GM21515 (cell line): ENCODE measurements around the gene TPRG1L.
"Not testable (repeated sequence)": the region's sequence is repeated elsewhere in the genome, so short reads cannot be mapped to it uniquely, and the experiment has no call there.

ENCODE experiments used
- ATAC-seq: cut with Tn5 transposase; IDR thresholded peaks from one replicate; pipeline ENCODE4 v1.9.1; 2021; ENCODE audit not compliant: unreplicated experiment

The TPRG1L gene

DNA sequence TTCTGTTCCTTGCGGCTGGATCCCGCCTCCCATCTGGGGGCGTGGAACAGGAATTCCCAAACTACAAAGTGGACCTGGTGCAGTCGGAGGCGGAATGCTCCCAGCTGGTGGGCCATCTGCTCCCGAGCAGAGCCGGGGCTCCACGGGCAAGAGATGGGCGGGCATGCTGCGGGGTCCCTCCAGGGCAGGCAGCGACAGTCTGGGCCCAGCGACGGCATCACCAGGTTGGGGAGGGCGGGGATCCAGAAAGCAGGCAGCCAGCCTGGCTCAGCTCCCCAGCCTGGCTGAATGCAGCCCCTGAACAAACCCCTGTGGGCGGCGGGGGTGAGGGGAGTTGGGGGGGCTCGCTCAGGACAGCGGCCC lies 17.1 kb upstream of the TPRG1L start:
- no peak for ATAC-seq

DNA sequence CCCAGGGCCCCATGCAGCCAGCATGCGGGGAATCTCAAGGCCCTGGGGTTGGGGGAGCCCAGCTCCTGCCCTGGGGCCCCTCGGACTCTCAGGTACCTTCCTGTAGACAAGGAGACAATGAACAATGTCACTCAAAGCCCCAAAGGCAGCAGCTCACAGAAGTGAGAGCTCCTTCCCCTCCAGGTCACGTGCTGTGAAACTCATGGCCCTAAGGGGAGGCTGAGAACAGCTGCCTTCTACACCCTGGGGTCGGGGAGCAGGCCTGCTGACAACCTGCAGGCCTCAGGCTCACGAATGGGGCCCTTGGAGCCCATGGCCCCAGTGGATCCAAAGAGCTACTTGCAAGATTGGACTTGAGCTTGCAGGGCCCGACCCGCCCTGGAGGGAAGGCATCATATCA lies 16.7 kb upstream of the TPRG1L start:
- ATAC-seq, result no peak

DNA sequence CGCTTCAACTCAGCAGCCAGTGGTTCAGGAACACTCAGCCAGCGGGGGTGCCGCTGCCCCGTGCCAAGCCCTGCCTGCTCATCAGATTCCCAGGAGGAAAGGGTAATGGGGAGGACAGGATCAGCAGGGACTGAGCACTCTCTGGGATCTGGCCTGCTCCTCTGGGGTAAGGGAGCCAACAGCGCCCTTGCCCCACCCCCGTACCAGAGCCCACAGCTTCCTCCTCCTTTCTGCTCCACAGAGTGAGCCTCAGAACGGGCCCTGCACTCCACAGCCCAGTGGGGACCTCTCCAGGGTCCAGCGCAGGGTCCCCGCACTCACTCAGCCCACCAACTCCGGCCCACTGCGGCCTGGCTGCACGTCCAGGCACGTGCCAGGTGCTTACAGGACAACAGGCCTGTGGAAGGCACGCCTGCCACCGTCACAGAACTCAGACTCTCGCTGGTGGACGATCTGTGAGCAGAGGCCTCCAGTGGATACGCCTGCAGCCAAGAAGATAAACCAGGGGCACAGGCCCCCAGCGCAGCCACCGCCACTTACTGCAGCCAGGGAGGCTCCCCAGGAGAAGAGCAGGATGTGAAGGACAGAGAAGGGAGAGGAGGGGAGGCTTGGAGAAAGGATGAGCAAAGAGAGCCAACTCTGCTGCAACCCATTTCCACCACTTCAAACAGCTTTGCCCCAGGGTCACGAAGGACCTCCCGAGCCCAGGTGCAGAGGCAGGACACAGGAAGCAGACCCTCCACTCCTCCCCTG lies 15.6 kb upstream of the TPRG1L start:
- no peak for ATAC-seq

DNA sequence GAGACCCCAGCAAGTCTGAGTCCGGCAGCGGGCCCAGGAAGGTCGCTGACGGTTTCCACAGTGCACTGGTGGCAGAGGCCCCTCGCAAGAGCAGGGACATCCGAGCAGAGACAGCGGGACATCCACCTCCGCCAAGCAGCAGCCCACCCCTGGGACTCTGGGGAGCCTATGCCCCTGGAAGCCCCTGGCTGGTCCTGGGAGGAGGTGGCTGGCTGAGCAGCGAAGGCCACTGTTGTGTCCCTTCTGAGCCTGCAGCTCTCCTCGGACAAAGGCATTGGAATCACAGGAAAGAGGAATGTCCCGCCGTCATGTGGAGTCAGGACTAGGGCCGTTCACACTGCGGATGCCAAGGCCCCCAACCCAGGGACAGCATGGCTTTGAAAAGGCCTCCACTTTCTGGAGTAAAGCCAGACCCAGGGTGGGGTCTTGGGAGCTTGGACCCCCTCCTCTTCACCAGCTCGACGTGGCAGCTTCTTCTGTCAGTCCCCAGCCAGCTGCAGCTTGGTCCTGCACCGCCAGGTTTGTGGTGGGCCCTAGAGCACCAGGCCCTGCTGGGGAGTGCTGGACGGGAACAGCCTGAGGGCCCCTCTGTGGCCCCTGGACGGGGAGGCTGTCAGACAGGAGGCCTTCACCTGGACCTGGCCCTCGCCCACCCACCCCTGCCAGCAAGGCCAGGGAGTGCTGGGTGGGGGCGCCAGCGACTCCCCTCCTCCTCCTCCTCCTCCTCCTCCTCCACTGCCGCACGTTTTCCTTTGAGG lies 14.9 kb upstream of the TPRG1L start:
- ATAC-seq, result no peak

DNA sequence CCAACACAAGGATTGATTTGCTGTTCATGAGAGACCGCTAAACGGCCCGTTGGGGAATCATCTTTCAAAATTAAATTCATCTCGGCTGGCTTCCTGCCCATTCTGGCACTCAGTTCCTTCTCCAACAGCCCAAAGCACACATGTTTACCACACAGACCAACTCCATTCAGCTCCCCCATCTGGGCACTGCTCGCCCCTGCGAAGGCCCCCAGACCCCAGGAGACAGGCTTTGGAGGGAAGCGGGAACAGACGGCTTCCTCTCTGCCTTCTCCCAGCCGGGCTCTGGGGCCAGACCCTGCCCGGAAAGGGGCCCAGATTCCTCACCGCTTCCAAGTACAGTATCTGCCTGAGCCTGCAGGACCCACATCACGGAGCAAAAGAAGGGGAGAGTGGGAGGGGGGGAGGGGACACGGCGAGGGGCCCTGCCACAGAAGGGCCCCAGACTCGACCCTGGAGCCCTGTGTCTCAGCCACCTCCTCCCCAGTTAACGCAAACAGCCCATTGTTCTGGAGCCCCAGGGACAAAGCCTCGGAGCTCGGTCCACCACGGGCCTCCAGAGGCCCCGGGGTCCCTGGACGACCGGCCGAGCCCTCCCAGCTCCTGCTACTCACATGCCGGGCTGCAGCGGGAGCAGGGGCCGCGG lies 14.2 kb upstream of the TPRG1L start:
- ATAC-seq, result no peak

DNA sequence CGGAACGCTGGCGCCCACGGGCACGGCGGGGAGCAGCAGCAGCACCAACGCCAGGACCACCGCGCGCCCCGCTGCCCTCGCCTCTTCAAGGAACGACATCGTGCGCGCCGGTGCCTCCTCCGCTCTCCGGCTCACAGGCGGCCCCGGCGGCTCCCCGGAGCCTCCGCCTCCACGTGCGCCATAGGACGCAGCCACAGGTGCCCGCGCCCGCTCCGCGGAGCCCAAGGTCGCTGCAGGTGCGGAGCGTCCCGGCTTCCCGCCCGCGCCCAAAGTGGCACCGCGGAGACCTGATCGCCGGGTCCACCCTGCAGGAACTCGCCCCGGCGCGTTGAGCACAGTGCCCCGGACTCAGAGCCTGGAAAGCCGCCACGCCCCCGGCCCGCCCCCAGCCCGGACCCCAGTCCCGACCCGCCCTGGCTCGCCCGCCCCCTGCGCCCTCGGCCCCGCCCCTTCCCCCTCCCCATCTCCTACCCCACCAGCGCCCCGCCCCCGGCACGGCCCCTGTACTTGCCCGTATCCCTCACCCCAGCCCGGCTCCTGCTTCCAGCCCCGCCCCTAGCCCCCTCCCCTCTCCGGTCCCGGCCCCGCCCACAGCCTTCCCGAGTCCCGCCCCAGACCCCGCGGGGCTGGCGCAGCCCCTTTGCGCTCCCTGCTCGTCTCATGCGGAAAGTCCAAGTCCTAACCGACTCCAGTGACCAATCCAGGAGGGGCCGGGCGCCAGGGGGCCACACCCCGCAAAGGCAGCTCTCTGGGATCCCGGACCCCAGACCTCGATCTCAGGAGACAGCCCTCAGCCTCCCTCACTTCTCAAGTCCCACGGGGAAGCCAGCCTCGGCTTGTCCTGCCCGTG lies 13.4 kb upstream of the TPRG1L start, which contains the start of gene MEGF6:
MEGF6 (minus strand) TSS at position 339 of the 850 bp plus-strand sequence; CDS start at position 99, 240 bp downstream.
- no peak for ATAC-seq

DNA sequence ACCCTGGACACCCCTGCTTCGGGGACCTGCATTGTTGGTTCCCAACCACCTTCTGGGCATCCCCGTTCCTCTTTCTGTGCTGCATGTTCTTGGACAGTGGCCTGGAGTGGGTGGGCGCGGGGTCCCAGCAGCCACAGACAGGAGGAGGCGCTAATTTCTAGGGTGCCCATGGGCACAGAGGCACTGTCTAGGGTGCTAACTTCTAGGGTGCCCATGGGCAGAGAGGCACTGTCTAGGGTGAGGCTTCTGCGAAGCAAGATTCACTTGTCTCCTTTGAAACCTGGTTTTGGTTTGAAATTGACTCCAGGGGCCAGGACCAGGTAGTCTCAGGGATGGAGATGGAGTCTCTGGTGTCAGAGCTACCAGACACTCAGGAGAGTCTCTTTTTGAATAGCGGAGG lies 12.7 kb upstream of the TPRG1L start:
- no peak for ATAC-seq

DNA sequence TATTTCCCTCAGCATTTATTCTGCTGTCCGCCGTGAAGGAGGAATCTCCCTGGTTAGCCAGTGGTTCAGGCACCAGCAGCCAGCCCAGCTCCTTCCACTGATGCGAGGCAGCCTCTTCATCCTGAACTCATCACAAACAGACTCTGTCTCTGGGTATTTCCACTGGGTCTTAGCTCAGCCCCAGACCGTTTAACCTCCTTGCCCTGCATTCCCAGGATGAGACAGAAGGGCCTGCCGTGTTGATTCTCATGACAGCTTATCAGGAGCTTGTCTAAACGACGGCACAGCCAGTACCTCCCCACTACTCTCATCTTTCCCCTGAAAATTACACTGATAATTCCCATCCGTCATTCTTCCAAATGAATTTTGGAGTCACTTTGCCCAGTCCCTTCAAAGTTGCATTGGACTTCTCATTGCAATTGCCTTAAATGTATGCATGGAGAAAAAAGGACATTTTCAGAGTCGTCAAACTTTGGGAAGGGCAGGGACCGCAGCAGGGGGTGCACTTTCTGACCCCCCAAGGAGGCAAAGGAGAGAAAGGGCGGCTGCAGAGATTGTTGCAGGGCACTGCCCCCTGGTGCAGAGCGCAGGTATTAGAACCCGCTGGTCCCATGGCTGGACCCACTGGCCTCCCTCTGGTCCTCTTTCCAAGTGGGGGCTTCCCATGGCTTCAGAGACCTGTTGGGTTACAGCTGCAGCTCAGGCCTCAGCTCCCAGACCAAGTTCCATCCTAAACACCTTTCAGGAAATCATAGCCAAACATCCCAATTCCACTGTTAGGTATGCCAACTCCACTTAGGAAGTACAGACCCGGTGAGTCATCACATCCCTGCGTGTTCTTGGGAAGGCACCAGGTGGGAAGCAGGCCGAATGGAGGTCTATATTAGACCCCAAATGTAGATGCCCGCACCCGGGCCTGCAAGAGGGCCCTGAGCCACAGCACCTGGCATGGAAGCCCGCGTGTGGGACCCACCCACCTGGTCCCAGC lies 9.8 kb upstream of the TPRG1L start:
- no peak for ATAC-seq

DNA sequence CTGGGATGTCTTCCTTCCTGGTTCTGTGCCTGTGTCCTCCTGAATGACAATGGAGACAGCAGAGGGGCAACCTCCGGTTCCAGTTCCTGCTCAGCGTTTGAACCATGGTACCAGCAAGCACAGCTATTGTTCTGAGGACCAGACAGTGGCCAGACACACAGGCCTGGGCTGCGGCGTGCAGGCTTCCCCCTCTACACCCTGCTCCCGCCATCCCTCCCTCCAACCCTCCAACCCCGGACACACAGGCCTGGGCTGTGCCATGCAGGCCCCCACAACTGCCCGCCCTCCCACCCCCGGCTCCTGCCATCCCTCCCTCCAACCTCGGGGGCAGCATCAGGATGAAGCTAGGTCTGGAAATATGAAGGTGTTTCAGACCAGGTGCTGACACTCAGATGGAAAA lies 8.0 kb upstream of the TPRG1L start:
- no peak for ATAC-seq

DNA sequence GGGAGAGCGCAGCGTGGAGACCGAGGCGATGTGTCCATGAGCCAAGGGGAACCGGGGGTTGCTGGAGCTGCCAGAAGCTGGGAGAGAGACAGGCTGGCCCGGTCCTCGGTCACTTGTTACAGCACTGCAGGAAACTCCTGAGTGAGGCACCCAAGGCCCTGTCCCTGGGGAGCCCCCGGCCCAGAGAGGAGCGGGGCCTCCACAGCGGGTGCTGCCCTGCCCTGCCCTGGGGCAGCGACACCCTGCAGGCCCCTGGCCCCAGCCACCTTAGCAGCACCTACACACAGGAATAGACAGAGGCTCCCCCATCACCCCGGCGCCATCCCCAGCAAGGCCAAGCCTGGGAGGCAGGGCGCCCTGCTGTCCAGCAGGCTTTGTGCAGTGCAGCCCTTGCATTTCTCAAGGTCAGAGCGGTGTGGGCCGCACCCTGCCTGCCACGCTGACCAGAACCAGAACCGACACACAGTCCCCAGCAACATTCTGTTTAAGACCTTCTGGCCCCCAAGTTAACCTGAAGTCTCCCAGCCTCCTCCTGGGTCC lies 6.9 kb upstream of the TPRG1L start:
- no peak for ATAC-seq

DNA sequence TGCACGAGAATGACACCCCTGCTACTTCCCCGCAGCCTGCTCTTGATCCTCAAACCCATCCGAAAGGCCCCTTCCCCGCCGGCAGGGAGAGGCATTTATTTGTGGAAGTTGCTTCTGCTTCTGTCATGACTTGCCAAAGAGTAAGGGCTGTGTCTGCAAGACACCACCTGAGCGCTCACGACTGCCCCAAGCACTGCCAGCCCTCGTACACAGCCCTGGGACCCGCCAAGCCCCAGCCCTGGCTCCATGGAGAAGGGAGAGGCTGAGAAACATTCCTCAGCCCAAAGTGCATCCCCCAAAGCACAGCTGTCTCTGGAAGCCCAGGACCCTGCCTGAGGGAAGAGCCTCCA lies 6.3 kb upstream of the TPRG1L start:
- no peak for ATAC-seq

DNA sequence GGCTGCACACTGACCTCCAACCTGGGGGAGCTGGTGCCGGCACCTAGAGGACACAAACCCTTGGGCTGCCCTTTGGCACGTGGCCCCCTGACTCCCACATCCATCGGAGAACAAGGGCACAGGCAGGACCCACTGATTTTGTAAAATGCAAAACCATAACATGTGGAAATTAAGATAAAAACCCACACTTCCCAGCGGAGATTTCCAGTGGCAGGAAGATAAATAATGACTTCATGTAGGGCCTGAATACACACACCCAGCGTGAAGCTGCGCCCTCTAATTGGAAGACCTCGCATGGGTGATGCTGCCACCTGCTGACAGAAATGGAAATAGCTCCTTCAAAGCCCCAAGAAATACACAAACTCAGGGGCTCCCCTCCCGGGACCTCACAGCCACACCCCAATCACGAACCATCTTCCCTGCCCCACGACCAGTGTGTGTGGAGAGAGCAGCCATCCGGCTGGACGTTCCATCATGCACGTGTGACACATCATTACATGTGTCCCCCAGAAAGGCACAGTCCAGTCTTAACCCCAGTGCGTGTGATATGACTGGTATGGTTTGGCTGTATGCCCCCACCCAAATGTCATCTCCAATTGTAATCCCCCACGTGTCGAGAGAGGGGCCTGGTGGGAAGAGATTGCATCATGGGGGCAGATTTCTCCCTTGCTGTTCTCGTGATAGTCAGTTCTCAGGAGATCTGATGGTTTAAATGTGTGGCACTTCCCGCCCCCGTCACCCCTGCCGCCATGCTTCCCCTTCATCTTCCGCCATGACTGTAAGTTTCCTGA lies 5.7 kb upstream of the TPRG1L start:
- no peak for ATAC-seq

DNA sequence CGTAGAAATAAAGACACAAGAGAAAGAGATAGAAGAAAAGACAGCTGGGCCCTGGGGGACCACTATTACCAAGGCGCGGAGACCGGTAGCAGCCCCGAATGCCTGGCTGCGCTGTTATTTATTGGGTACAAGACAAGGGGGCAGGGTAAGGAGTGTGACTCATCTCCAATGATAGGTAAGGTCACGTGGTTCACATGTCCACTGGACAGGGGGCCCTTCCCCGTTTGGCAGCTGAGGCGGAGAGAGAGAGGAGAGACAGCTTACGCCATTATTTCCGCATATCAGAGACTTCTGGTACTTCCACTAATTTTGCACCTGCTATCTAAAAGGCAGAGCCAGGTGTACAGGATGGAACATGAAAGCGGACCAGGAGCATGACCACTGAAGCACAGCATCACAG lies 4.1 kb upstream of the TPRG1L start:
- no peak for ATAC-seq

DNA sequence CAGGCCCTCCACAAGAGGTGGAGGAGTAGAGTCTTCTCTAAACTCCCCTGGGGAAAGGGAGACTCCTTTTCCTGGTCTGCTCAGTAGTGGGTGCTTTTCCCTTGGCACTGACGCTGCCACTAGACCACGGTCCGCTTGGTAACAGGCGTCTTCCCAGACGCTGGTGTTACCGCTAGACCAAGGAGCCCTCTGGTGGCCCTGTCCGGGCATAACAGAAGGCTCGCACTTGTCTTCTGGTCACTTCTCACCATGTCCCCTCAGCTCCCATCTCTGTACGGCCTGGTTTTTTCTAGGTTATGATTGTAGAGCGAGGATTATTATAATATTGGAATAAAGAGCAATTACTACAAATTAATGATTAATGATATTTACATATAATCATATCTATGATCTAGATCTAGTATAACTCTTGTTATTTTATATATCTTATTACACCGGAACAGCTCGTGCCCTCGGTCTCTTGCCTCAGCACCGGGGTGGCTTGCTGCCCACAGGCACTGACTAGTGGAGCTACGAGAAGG lies 3.6 kb upstream of the TPRG1L start:
- not testable (repeated sequence) for ATAC-seq

DNA sequence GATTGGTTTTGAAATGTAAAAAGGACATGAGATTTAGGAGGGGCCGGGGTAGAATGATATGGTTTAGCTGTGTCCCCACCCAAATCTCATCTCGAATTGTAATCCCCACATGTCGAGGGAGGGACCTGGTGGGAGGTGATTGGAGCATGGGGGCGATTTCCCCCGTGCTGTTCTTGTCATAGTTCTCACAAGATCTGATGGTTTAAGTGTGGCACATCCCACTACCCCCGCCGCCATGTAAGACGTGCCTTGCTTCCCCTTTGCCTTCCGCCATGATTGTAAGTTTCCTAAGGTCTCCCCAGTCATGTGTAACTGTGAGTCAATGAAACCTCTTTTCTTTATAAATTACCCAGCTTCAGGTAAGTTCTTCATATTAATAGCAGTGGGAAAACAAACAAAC lies 2.7 kb upstream of the TPRG1L start:
- not testable (repeated sequence) for ATAC-seq

DNA sequence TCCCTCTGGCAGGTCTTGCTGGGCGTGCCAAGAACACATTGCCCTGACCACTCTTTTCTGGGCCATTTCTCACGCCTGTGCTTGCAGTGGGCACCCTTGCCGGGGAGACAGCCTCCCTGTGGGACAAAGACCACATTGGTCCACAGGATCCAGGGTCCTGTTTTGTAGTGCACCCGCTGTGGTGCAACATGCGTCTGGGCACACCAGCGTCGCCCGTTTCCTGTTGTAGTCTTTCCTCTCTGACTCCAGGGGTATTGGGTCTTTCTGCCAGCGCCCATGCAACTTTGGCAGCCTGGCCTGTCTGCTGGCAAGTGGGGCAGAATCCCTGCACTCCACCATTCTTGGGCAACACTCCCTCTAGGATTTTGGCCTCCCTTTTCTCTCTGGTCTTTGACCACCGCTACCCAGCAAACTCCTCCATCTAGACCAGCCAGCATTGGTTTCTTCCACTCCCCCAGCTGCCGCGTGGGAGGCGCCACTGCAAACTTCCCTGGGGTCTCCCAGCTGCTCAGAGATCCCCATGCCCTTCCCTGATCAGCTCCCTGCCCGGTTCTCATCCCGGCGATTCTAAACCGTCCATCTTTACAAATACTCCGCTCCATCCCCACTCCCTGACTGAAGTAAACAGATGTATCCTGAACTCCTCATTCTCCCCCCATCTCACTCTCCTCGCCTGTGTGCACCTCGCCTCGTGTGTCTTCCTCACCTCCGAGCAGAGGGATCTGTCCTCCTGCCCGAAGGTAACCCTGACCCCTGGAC lies 1.2 kb upstream of the TPRG1L start:
- ATAC-seq, result no peak

DNA sequence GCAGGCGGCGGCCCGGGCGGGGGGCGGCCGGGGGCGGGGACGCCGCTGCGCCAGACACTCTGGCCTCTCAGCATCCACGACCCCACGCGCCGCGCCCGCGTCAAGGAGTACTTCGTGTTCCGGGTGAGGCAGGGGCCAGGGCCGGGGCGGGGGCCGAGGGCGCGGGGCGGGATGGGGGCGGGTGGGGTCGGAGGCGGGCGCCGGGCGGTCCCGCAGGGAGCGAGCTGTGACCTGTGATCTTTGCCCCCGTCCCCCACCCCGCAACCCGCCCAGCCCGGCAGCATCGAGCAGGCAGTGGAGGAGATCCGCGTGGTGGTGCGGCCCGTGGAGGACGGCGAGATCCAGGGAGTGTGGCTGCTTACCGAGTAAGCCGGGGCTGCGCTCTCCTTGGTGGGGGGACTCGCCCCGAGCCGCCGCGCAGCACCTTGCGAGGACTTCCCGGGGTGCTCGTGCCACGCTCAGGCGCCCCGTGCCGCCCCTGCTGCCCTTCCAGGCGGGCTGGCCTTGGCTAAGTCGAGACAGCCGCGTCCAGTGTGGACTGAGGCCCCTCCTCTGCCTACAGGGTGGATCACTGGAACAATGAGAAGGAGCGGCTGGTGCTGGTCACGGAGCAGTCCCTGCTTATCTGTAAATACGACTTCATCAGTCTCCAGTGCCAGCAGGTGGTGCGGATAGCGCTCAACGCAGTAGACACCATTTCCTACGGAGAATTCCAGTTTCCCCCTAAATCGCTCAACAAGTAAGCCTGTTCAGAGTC lies 514 bp downstream of the TPRG1L start:
- peak; percentile 2 for ATAC-seq
